Measurements from ENCODE around the gene INPP5A.
"Not testable (repeated sequence)": the region's sequence is repeated elsewhere in the genome, so short reads cannot be mapped to it uniquely, and the experiment has no call there.

Gene INPP5A

GRCh38 chr10:132537684-132538001, at the start of gene INPP5A:
INPP5A (plus strand) TSS chr10:132537787; CDS start chr10:132538097, 310 bp downstream.
- no peak for DNase-seq (ENCODE audit: low spot score)

DNA sequence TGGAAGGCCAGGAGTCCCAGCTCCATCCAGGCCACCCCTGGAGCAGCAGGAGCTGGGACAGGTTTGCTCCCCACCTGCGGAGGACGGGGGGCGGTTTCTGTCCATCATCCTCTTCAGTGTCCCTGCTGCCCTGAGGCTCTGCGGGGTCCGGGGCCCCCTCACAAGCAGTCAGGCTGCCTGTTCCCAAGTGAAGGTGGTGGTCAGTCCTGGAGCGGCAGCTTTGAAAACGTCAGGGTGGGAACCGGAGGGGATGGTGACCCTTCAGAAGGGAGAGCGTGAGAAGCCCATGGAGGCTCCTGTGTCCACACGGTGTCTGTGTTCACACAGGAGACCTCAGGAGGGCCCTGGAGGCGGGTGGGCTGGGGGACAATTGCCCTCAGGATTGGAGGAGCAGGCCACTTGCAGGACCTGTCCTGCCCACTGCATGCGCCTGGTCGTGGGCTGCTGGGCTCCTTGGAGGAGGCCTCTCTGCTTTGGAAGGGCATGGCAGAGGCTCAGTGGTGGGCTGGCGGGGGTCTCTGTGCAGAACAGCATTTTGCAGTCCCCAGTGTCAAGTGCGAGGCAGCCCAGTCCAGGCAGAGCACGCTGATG, 49.3 kb upstream of the INPP5A start:
- DNase-seq (ENCODE audit: low spot score) = no peak

DNA sequence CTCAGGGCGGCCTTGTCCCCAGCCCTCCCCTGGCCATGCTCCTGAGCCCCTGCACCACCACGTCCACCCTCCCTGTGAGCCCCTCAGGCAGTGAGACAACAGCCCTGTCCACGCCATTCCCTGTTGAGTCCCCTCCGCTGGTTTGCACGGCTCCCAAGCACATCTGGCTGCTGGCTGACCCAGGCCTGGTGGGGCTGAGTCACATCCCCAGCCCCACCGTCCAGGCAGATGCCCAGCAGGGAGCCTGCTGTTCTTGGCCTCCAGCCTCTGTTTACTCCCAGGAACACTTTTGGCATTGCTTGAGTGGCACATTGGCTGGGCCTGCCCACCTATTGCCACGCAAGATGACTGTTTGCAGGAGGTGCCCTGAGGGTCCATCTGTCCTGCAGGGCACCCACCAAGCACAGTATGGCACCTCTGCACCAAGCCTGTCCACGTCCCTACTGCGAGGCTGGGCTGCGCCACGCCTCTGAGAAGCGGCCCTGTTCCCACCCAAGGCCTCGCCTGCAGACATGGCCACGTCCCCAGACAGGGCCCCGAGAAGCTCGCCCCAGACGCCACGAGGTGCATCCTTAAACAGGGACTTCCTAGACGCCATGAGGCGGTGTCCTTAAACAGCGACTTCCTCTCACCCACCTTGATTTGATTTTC, 48.4 kb upstream of the INPP5A start:
- DNase-seq (ENCODE audit: low spot score) = no peak

- DNase-seq (ENCODE audit: low spot score) = no peak
Measured at GRCh38 chr10:132489704-132490534, 47.7 kb upstream of the INPP5A start.

DNA sequence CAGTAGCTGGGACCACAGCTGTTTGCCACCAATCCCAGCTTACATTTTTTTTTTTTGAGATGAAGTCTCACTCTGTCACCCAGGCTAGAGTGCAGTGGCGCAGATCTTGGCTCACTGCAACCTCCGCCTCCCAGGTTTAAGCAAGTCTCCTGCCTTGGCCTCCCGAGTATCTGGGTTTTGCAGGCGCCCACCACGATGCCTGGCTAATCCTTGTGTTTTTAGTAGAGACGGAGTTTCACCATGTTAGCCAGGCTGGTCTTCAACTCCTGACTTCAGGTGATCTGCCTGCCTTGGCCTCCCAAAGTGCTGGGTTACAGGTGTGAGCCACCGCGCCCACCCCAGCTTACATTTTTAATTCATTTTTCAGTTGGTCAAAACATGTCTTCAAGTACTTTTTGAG, 46.1 kb upstream of the INPP5A start:
- not testable (repeated sequence) for DNase-seq (ENCODE audit: low spot score)

DNA sequence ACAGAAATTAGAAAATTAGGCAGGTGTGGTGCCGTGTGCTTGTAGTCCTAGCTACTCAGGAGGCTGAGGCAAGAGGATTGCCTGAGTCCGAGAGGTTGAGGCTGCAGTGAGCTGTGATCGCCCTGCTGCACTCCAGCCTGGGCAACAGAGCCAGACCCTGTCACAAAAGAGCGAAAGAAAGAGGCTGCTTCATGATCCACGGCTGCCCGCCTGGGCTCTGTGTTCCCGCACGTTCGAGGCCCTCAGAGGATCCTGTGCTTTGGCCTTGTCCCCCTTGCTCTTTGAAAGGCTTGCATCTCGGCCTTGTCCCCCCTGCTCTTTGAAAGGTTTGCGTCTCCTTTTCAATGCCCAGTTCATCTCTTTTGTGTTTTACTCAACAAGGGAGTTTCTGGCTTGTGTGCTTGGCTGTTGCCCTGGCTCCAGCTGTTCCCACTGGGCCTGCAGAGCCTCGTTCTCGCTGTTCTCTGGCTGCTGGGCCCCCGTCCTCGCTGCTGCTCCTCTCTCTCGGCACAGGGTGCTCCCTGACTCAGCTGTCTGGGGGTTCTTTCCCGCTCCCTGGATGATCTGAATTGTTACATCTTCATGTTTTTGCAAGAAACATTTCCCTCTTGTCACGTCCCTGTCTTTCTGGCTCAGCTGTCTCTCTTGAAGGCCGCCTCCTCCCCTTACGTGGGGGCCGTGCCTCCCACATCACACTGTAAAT, 45.1 kb upstream of the INPP5A start:
- no peak for DNase-seq (ENCODE audit: low spot score)

DNA sequence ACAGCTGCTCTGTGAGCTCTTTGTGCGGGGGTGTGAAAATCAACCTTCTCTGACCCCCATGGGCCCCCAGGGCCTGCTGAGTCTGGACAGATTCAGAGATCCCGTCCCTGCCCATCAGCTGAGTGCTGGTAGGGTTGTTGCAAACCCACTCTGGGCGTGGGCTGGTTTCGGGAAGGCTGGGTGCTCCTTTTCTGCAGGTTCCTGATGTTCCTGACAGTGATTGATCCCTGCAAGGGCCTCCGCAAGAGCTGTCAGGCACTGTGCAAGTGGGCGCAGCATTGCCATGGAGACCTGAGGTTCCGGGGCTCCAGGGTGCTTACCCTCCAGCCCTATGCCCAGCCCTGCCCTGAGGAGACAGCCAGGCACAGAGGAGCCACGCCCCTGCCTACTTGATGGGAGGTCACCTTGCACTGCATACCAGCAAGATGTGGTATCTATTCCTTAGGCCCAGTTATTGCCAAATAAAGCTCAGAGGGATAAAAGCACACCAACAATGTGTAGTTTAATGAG, 44.3 kb upstream of the INPP5A start:
- DNase-seq (ENCODE audit: low spot score) = no peak

DNA sequence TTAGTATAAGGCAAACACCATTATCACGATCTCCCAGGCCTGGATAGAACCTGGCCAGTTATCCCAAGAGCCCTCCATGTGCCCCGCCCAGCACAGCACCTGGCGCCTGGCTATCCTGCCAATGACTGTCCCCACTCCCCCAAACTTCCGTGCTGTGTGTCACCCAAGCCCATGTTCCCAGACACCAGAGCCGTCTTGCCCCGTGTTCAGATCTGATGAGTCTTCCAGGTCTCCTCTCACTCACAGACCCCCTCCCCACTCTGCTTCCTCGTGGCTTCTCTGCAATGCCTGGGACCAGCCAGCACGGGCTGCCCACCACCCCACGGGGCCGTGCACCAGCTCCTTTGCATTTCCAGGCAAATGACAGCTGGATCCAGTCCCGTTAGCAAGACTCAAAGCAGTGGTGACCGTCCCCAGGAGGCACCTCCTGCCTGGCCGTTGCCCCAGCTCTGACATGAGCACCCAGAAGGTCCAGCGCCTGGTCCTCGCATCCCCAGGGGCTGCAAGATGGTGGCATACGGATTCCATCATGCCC, 43.8 kb upstream of the INPP5A start:
- no peak for DNase-seq (ENCODE audit: low spot score)

DNA sequence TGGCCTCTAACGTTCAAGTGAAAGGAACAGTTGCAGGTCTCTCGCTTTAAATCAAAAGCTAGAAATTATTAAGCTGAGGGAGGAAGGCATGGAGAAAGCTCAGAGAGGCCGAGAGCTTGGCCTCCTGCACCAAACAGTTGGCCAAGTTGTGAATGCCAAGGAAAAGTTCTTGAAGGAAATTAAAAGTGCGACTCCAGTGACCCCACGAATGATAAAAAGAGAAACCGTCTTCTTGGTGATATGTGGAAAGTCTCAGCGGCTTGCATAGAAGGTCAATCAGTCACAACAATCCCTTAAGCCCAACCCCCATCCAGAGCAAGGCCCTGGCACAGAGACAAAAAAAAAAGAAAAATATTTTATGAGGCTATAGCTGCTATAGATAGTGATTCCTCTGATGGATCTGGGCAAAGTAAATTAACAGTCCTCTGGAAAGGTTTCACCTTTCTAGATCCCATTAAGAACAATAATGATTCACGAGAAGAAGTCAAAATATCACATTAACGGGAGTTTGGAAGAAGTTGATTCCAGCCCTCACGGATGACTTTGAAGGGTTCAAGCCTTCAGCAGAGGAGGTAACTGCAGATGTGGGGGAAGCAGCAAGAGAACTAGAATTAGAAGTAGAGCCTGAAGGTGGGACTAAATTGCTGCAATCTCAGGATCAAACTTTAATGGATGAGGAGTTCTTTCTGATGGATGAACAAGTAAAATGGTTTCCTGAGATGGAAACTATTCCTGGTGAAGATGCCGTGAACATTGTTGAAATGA, 42.5 kb upstream of the INPP5A start:
- no peak for DNase-seq (ENCODE audit: low spot score)

GRCh38 chr10:132496360-132497062, 41.1 kb upstream of the INPP5A start:
- peak; percentile 60 for DNase-seq (ENCODE audit: low spot score)

DNA sequence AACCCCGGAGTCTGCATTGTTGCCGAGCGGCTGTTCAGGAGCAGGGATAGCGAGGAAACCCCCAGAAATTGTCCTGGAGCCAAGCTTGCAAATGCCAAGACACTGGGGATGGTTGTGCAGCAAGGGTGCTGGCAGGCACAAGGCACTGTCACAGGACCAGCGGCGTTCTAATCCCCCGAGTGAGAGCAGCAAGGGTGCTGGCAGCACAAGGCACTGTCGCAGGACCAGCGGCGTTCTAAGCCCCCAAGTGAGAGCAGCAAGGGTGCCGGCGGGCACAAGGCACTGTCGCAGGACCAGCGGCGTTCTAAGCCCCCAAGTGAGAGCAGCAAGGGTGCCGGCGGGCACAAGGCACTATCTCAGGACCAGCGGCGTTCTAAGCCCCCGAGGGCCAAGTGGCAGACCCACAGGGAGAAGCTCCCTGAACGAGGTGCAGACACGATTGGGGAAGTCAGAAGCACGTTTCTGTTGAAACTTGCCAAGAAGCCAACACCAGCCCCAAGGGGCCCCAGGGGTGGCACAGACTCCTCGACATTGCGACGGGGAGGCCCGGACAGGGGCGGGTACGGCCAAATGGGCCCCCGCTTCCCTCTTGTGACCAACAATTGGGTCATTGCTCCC, 40.4 kb upstream of the INPP5A start:
- DNase-seq (ENCODE audit: low spot score) = peak; percentile 58

- DNase-seq (ENCODE audit: low spot score) = peak; percentile 53
Measured at GRCh38 chr10:132497861-132498561, 39.6 kb upstream of the INPP5A start.

DNA sequence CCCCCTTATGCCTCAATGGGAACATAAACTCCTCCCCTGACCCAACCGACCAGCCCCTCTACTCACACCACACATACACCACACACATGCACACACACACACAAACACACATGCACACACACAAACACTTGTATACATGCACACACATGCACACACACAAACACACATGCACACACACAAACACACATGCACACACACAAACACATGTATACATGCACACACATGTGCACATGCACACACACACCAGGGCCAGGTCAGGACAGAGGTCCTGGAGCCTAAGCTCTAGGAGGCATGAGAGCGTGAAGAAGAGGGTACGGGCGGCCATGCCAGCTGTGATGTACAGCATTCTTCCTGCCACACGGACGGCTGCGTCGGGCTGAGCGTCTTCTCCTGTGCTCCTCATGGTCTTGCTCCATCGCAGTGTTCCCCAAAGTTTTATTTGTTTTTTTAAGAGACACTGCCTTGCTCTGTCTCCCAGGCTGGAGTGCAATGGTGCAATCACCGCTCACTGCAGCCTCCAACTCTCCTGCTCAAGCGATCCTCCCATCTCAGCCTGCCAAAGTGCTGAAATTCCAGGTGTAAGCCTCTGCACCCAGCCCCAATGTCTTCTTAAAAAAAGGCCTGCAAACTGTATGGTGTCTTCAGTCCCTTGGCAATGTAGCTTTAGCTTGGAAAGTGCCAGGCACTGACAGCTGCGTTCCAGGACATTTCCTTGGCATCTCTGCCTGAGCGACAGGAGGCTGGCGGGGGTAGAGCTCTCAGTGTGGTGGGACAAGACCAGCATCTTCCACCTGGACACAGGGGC, 38.8 kb upstream of the INPP5A start:
- peak; percentile 17 for DNase-seq (ENCODE audit: low spot score)

DNA sequence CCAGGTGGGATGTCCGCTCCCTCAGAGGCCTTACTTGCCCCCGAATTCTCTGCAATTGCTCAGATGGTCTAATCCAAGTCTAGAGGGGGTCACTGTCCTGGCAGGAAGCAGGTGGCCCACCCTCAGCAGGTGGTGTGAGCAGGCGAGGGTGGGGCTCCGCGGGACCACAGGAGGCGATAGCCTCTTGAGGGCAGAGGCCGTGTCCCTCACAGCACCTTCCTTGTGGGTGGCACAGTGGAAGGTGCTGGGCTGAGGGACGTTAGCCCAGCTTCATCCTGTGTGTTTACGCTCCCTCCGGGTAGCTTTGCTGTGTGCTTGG, 38.3 kb upstream of the INPP5A start:
- peak; percentile 40 for DNase-seq (ENCODE audit: low spot score)

DNA sequence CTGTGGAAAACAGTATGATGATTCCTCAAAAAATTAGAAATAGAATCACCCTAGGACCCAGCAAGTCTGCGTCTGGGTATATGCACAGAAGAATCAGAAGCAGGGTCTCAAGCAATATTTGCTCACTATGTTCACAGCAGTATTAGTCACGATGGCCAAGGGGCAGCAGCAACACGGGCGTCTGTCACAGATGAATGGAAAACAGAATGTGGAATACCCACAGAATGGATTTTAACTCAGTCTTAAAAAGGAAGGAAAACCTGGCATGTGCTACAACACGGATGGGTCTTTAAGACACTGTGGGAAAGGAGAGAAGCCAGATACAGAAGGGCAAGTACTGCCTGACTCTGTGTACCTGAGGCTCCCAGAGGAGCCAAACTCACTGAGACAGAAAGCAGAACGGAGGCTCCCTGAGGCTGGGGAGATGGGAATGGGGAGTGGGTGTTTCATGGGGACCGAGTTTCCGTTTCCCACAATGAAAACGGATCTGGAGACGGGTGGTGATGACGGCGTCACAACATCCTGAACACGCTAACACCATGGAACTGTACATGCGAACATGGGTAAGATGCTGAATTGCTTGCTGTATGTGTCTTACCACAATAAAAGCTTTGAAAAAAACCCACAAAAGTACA, 36.7 kb upstream of the INPP5A start:
- DNase-seq (ENCODE audit: low spot score) = no peak

GRCh38 chr10:132502544-132503300, 34.9 kb upstream of the INPP5A start:
- DNase-seq (ENCODE audit: low spot score) = no peak

DNA sequence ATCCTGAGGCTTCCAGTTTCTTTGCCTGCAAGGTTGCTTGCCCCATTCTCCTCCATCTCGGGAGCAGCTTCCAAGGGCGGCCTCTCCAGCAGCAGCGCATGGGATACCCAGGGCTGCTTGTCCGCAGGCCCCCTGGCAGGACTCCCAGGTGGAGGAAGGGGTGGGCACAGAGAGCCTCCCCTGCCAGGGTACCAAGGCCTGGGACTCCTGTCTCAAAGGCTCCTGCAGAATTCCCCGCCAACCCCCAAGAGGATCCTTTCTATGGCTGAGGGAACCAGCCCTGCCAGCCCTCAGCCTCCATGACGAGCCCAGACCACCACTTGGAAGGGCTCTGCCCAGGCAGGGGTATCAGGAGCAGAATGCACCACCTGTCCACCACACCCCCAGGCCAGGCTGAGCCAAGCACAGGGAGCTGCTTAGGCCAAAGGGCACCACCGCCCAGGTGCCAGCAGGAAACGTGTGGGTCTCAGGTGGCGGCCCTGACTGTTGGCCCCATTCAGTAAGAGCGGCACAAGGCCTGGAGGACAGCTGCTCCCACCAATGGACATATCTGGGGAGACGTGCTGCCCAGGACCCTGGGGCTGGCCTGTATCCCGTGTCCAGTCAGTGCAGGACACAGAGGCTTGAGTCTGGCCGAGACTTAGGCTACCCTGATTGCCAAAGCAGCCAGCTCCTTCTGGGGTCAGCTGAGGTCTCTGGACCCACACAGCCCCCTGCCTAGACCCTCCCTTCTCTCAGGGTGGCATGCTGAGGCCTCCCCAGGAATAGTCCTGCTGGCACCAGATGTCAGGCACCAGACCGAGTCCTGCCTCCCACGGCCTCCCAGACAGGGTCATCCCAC, 33.8 kb upstream of the INPP5A start:
- DNase-seq (ENCODE audit: low spot score) = no peak

Measured in left forelimb (tissue), 1 donor.